CD1c-positive myeloid dendritic cell (primary cell): ENCODE measurements around the gene OAS2.
"Not testable (repeated sequence)": the region's sequence is repeated elsewhere in the genome, so short reads cannot be mapped to it uniquely, and the experiment has no call there.

Source experiments
- DNase-seq: peaks from one replicate; pipeline ENCODE4 v3.0.0-alpha.2; 2016; ENCODE audit errors: extremely low spot score

The OAS2 gene

GRCh38 chr12:112948806-112949205 lies 29.5 kb upstream of the OAS2 start:
- DNase-seq, result no peak

GRCh38 chr12:112950701-112951100 lies 27.6 kb upstream of the OAS2 start:
- no peak for DNase-seq

- DNase-seq, result not testable (repeated sequence)
These were observed 21.2 kb upstream of the OAS2 start for GRCh38 chr12:112957125-112957524.

- no peak for DNase-seq
These were observed 17.2 kb upstream of the OAS2 start for GRCh38 chr12:112961074-112961473.

GRCh38 chr12:112961536-112961935 lies 16.8 kb upstream of the OAS2 start:
- no peak for DNase-seq

GRCh38 chr12:112962561-112962960 lies 15.8 kb upstream of the OAS2 start:
- DNase-seq, result no peak

GRCh38 chr12:112963227-112963861 lies 15.0 kb upstream of the OAS2 start:
- DNase-seq, result no peak

GRCh38 chr12:112964067-112964670 lies 14.2 kb upstream of the OAS2 start:
- no peak for DNase-seq

- DNase-seq, result no peak
These were observed 13.4 kb upstream of the OAS2 start for GRCh38 chr12:112964915-112965314.

- no peak for DNase-seq
These were observed 12.7 kb upstream of the OAS2 start for GRCh38 chr12:112965643-112966042.

- DNase-seq, result no peak
These were observed 11.0 kb upstream of the OAS2 start for GRCh38 chr12:112967306-112967705.

- DNase-seq, result no peak
These were observed 10.5 kb upstream of the OAS2 start for GRCh38 chr12:112967858-112968257.

- DNase-seq, result no peak
These were observed 8.6 kb upstream of the OAS2 start for GRCh38 chr12:112969547-112970306.

- no peak for DNase-seq
These were observed 7.9 kb upstream of the OAS2 start for GRCh38 chr12:112970391-112970790.

GRCh38 chr12:112971248-112971647 lies 7.1 kb upstream of the OAS2 start:
- DNase-seq, result no peak

- DNase-seq, result no peak
These were observed 5.1 kb upstream of the OAS2 start for GRCh38 chr12:112973011-112973735.

GRCh38 chr12:112973818-112974231 lies 4.5 kb upstream of the OAS2 start:
- DNase-seq, result peak; percentile 17

GRCh38 chr12:112974904-112975303 lies 3.4 kb upstream of the OAS2 start:
- DNase-seq, result no peak

- DNase-seq, result no peak
These were observed 1.2 kb upstream of the OAS2 start for GRCh38 chr12:112977139-112977538.

- no peak for DNase-seq
These were observed 678 bp upstream of the OAS2 start for GRCh38 chr12:112977641-112978040.

- no peak for DNase-seq
These were observed 842 bp downstream of the OAS2 start for GRCh38 chr12:112979041-112979680.
